ENCODE results near the gene INS. TPM values are rescaled to one million over a fixed set of nuclear protein-coding genes. Genes with fewer than 3 reads are reported as not detected.
"Not testable (repeated sequence)": the region's sequence is repeated elsewhere in the genome, so short reads cannot be mapped to it uniquely, and the experiment has no call there.

Gene INS
- total RNA-seq, 2 donors from 2014 or later, result not detected

- no peaks in the 10 kb centered on the region for H3K4me1 ChIP-seq (ENCODE audit: control insufficient read depth in 1 of 2, low read depth in 2 of 2)
- no peaks in the 10 kb centered on the region for H3K27me3 ChIP-seq (replicated peaks; ENCODE audit: insufficient read depth)
- ATAC-seq (ENCODE audit: insufficient number of reproducible peaks, low FRiP score, low read depth) (no peak), DNase-seq (ENCODE audit: low spot score) (no peak)
- H3K36me3 ChIP-seq, result no peaks in the 10 kb centered on the region
- H3K27ac ChIP-seq, result no peak overlapping the region
- TF ChIP-seq CTCF (IDR thresholded peaks at IDR 0.05), result no peak
- H3K9me3 ChIP-seq, result no peaks in the 10 kb centered on the region
- no peak overlapping the region for H3K4me3 ChIP-seq
These were observed 21.1 kb upstream of the INS start for GRCh38 chr11:2182075-2182474.

GRCh38 chr11:2180789-2181370 is 19.9 kb upstream of the INS start:
- H3K36me3 ChIP-seq, result no peaks in the 10 kb centered on the region
- H3K4me3 ChIP-seq, result no peak overlapping the region
- ATAC-seq (ENCODE audit: insufficient number of reproducible peaks, low FRiP score, low read depth) (no peak), DNase-seq (ENCODE audit: low spot score) (no peak)
- H3K9me3 ChIP-seq, result no peaks in the 10 kb centered on the region
- no peak overlapping the region for H3K27ac ChIP-seq
- H3K4me1 ChIP-seq (ENCODE audit: control insufficient read depth in 1 of 2, low read depth in 2 of 2), result no peaks in the 10 kb centered on the region
- TF ChIP-seq CTCF (IDR thresholded peaks at IDR 0.05), result no peak
- H3K27me3 ChIP-seq (replicated peaks; ENCODE audit: insufficient read depth), result no peaks in the 10 kb centered on the region

DNA sequence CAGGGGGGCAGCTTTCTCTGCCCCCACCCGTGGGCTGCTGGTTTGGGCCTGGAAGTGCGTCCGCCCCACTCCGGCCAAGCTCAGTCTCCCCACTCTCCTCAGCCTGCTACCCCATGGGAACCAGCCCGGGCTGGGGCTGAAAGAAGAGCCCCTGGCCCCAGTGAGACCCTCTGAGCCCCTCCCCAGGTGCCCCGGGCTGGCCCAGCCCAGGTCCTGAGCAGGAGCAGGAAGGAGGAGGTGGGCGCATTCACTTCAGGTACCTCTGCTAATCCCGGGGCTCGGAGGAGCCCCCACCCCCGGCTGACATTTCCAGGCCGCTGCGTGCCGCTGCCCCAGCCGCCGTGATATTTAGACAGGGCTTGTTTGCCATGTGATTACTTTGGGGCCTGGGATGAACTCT is 19.3 kb upstream of the INS start:
- H3K36me3 ChIP-seq, result no peaks in the 10 kb centered on the region
- ATAC-seq (ENCODE audit: insufficient number of reproducible peaks, low FRiP score, low read depth) (no peak), DNase-seq (ENCODE audit: low spot score) (no peak)
- H3K27me3 ChIP-seq (replicated peaks; ENCODE audit: insufficient read depth), result no peaks in the 10 kb centered on the region
- no peaks in the 10 kb centered on the region for H3K9me3 ChIP-seq
- no peak for TF ChIP-seq CTCF (IDR thresholded peaks at IDR 0.05)
- no peaks in the 10 kb centered on the region for H3K4me1 ChIP-seq (ENCODE audit: control insufficient read depth in 1 of 2, low read depth in 2 of 2)
- no peak overlapping the region for H3K4me3 ChIP-seq
- no peak overlapping the region for H3K27ac ChIP-seq

DNA sequence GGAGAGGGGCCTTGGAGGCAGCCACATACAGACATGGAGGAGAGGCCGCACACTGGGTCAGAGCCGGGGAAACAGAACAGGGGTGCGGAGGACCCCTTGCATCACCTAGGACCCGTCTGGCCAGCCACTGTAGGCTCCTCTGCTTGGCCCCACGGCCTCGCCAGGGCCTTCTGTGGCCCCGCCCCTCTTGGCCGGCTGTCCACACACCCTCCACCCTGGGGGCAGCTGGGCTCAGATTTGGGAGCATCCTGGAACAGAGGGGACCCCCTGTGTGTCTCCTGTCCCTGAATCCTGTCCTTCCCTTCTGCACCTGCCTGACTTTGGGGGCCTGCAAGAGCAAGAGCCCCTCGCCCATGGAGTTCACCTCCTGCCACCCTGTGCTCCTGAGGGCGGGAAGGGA is 18.5 kb upstream of the INS start:
- Histone ChIP-seq H3K4me1 (ENCODE audit: control insufficient read depth in 1 of 2, low read depth in 2 of 2) (no peaks in the 10 kb centered on the region), H3K27ac (no peak overlapping the region), H3K9me3 (no peaks in the 10 kb centered on the region), H3K4me3 (no peak overlapping the region), H3K36me3 (no peaks in the 10 kb centered on the region), H3K27me3 (replicated peaks; ENCODE audit: insufficient read depth) (no peaks in the 10 kb centered on the region)
- ATAC-seq (ENCODE audit: insufficient number of reproducible peaks, low FRiP score, low read depth) (no peak), DNase-seq (ENCODE audit: low spot score) (no peak)
- no peak for TF ChIP-seq CTCF (IDR thresholded peaks at IDR 0.05)

GRCh38 chr11:2178906-2179494 is 18.0 kb upstream of the INS start:
- no peak overlapping the region for H3K27ac ChIP-seq
- no peak for ATAC-seq (ENCODE audit: insufficient number of reproducible peaks, low FRiP score, low read depth)

GRCh38 chr11:2178055-2178773 is 17.2 kb upstream of the INS start:
- not testable (repeated sequence) for H3K9me3 ChIP-seq; H3K4me1 ChIP-seq (ENCODE audit: control insufficient read depth in 1 of 2, low read depth in 2 of 2); H3K36me3 ChIP-seq; H3K27ac ChIP-seq; ATAC-seq (ENCODE audit: insufficient number of reproducible peaks, low FRiP score, low read depth); H3K27me3 ChIP-seq (replicated peaks; ENCODE audit: insufficient read depth); H3K4me3 ChIP-seq; DNase-seq (ENCODE audit: low spot score)

More at GRCh38 chr11:2178906-2179494, 18.0 kb upstream of the INS start:
- H3K27me3 ChIP-seq (replicated peaks; ENCODE audit: insufficient read depth), result no peaks in the 10 kb centered on the region
- no peak overlapping the region for H3K4me3 ChIP-seq
- H3K36me3 ChIP-seq, result no peaks in the 10 kb centered on the region
- H3K4me1 ChIP-seq (ENCODE audit: control insufficient read depth in 1 of 2, low read depth in 2 of 2), result no peaks in the 10 kb centered on the region
- TF ChIP-seq CTCF (IDR thresholded peaks at IDR 0.05), result no peak
- no peaks in the 10 kb centered on the region for H3K9me3 ChIP-seq
- DNase-seq (ENCODE audit: low spot score), result no peak
